HG02571 (cell line): ENCODE data around the gene ARHGEF12.

Source experiments
- ATAC-seq: cut with Tn5 transposase; IDR thresholded peaks from one replicate; pipeline ENCODE4 v1.9.1; 2021; ENCODE audit warnings: mild to moderate bottlenecking, moderate library complexity; ENCODE audit not compliant: unreplicated experiment

ARHGEF12 gene

DNA sequence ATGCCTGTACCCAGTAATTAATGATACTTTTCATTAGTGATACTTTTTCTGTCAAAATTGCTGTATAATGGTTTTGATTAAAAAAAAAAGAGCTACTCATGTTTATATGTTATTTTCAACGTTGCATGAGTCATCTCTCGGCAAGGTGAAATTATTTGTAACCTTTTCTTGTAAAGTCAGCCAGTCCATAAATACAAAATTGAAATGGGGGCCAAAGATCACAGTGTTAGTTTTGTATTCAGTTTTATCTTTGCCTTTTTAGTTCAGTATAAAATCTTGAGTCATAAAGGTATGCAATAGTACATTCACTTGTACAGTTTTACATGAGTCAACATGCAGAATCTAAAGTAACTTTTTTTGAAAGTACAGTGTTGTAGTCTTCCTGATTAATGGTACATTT, 4.3 kb downstream of the ARHGEF12 start:
- no peak for ATAC-seq

DNA sequence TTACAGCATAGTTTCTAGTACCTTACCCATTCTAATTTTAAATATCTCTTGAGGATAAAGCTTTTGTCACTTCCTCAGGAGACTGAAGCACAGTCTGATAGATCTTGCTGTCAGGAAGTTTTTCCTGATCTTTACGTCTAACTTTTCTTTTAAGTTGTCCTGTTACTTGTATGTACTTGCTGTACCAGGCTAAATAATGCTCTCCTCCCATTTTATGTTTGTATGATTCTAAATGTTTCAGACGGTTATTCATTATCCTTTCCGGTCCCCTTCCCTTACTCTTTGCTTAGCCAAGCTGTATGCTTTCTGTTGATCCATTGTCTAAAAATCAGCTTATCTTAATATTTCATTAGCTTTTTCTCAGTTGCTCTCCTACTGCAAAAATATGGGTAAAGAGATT, 6.0 kb downstream of the ARHGEF12 start:
- ATAC-seq, result no peak

DNA sequence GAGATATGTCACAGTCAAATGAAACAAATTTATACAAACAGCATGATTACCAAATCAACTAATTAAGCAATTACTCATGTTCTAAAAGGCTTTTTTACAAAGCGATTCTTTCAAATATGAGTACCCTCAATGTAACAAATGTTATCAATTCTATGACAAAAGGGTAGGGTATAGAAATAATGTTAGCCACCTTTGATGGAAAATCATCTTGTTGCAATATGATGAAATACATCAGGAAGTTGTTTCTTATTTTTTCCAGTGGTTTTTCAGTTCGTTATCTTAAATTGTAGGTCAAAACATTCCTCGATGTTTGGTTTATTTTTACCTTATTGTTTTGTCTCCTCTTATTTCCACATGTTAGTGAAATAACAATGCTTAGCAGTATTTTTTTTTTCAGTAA, 6.5 kb downstream of the ARHGEF12 start:
- ATAC-seq, result no peak

DNA sequence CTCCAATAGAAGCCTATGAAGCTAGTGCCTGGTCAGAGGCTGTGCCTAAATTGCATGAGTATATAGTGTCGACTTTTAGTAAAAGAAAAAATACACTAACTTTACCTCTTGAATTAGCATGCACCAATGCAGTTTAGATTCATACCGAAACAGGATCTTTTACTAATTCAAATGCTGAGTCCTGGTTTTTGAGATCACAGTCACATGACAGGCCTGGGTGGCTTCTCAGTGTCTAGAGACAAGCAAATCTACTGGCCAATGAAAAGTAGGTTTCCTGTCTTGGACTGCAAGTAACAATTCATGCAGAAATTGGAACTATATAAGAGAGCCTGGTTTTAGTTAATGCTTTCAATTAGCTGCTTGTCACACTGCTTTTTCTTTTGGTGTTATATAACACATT, 7.2 kb downstream of the ARHGEF12 start:
- no peak for ATAC-seq

DNA sequence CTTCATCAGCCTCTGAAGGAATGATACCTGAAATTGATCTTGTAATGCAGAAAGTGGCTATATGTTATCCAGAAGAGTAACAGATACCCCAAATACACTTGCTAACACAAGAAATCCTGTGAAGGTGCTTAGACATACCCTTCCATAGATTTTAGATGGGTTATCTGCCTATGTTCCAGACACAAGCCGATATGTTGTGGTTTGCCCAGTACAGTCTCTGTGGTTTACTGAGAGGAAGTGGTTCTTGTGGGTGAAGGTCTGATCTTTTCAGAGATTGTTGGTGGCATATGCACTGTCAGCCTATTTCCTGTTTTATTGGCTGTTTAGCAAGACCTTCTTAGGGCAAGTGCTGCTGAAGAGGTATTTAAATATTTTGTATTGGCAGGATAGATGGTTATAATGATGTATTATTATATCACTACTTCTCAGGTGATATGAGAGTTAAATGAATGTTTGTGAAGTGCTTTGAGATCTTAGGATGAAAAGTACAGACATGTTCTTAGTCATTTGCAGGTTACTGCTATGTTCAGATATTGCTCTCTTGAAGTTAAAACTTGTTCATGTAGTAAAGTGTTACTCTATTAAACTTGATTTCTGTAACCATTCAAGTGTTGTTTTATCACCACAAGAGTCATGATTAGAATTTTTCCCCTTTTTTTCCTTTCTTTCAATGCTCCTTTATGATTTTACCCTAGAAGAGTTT, 8.2 kb downstream of the ARHGEF12 start:
- ATAC-seq, result peak; percentile 92

DNA sequence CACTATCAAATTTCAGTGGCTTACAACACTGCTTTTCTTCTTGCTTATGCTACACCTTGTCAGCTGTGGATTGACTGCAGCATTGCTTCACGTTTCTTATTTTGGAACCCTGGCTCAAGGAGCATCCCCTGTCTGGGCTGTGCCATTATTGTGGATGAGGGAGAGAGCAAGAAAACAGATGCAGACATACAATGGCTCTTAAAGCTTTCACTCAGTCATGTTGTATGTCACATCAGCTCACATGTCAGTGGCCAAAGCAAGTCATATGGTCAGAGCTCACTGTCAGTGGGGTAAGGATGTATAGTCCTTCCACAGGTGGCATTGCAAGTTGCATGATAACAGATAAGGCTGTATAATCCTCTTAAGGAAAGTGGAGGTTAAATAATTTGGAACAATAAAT, 10.0 kb downstream of the ARHGEF12 start:
- ATAC-seq, result no peak

DNA sequence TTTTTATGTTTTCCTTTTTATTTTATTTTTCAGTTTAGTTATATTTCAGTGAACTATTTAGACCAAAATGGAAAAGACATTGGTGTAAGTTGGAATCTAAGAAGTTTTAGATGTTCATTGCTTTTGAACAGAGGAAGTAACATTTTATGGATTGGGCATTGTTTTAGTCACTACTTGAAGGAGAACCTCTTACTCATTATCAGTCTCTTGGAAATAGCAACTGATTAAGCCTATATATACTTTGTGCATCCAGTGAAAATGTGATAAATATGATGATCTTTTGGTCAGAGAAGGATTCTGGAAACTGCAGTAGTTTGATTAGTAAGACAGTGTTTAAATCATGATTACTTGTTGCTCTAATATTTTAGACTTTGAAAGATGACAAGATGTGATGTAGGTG, 14.4 kb downstream of the ARHGEF12 start:
- ATAC-seq, result no peak

DNA sequence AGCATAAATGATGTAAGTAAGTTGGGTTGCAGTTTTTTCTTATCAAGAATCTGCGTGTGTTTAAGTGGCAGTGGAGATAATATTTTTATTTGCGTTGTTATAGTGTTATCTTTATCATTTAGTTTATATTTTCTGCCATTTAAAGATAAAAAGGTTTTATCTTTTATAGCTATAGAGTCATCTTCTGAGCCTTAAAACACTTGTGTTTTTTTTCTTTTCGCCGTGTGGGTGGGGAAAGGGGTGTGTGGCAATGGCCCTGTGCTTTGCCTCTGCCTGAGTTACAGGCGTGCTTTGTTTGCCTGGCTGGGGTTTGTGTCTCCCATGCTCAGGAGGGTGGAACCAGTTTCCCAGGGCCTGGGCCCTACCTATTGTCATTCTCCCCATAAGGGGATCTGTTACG, 16.2 kb downstream of the ARHGEF12 start:
- ATAC-seq, result no peak

DNA sequence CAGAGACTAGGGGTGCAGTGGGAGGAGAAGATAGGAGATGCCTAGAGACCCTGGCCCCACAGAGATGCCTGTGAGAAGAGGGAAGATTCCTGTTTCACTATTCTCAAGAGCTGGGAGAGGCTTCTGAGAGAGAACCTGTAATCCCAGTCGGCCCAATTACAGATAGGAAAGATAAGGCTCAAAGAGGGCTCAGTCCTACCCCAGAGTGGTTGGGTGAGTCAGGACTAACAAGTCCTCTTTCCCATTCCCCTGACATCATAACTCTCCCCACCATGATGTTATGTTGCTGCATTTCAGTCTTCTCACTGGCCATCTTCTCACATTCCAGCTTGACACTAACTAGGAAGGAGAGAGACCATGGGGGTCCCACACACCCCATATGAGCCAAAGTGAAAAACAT, 17.9 kb downstream of the ARHGEF12 start:
- no peak for ATAC-seq

DNA sequence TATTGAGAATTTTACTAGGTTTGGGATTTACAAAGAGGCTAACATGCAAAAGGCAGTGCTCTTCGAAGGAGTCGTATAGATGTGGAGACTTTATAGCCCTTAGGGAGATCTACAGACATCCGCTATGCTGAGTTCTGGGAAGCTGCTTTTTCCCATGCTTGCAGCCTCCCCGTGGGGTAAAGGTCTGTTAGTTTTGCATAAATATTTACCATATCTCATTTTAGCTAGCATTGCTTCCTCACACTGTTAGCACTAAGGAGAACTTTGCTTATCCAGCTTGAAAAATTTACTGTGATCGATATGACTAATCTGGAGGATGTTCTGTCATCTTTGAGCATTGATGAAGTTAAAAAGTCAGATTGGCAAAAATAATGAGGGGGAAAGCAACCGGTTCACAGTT, 18.6 kb downstream of the ARHGEF12 start:
- ATAC-seq, result no peak

DNA sequence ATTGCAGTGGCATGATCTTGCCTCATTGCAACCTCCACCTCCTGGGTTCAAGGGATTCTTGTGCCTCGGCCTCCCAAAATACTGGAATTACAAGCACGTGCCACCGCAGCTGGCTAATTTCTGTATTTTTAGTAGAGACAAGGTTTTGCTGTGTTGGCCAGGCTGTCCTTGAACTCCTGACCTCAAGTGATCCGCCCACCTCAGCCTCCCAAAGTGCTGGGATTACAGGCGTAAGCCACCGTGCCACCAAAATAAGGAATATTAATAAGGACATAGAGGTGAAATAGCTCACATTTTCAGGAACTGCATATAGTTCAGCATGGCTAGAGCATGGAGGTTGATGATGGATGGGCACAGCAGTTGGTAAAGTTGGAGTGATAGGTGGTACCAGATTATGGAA, 21.4 kb downstream of the ARHGEF12 start:
- ATAC-seq, result no peak

DNA sequence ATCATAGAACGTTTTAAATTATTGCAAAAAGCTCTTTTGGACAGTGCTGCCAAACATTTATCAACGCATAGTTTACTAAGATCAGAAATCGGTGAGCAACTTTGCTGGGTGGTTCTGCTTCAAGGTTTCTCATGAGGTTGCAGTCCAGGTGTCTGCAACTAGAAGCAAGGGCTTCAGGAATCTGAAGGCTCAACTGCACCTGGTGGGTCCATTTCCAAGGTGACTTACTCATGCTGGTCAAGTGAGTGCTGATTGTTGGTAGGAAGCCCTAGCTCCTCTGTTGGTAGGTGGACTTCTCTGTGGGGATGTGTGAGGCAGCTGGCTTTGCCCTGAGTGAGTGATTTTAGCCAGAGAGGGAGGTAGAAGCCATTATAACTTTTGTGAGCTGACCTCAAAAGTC, 22.5 kb downstream of the ARHGEF12 start:
- no peak for ATAC-seq

DNA sequence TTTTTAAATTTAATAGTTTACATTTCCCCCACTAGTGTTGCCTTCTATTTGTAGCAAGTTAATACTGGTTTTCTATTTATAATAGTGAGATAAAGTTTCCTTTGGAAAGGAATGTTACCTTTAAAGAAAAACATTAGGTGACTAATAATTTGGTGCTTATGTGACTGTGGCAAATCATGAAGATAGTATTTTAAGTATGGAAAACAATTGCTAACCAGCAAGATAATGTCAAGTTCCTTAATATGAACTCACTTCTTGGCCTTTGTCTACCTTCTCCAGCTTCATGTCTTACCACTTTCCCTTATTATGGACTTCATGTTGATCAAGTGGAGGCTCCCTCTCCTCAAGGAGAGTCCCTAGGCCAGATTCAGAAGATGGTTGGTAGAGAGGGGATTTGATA, 27.2 kb downstream of the ARHGEF12 start:
- no peak for ATAC-seq

DNA sequence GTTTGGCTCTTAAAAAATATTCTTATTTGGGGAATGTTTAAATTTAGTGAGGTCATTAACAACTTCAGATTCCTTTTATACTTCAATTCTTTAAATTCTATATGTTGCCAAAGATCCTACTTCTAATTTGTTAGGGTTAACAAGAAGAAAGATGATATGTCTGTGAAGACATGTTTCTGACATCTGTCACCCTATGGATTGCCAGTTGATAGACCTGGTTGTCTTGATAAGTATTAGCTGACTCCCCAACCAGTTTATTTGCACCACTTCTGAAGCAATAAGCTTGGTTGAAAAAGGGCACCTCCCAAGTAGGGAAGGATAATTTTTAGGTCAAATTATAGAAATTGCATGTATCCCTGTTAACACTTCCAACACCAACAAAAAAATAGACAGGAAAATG, 29.3 kb downstream of the ARHGEF12 start:
- no peak for ATAC-seq

DNA sequence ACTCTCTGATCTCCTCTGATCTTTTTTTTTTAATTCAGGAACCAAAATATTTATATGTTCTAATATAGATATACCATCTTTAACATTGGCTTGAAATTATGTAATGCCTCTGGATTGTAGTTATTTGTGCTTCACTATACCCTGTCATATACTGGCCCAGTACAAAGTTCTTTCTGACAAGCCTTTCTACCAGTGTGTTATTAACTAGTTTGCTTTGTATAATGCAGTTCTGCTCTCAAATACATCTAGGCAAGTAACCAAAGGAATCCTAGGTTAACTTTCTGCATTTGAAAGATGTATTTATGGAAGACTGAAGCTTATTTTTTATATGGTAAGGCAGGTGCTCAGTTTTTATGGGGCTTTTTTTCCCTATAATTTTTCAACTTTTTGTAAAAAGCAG, 36.1 kb downstream of the ARHGEF12 start:
- ATAC-seq, result no peak

DNA sequence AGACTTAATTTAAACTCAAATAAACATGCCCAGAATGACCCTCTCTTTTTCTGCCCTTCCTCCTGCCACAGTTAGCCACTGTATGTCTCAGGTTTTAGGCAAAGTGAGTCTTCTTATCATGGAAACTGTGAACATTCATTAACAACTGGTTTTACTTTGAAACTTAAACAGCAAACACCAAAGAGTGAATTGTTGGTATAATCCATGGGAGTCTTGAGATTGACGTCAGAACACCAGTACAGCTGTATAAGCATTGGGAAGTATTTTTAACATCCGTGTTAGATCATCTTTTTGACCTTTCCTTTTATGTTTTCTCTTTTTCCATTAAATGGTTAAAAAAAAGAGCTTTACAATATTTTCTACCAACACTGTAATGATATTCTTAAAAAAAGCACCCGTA, 38.9 kb downstream of the ARHGEF12 start:
- no peak for ATAC-seq

DNA sequence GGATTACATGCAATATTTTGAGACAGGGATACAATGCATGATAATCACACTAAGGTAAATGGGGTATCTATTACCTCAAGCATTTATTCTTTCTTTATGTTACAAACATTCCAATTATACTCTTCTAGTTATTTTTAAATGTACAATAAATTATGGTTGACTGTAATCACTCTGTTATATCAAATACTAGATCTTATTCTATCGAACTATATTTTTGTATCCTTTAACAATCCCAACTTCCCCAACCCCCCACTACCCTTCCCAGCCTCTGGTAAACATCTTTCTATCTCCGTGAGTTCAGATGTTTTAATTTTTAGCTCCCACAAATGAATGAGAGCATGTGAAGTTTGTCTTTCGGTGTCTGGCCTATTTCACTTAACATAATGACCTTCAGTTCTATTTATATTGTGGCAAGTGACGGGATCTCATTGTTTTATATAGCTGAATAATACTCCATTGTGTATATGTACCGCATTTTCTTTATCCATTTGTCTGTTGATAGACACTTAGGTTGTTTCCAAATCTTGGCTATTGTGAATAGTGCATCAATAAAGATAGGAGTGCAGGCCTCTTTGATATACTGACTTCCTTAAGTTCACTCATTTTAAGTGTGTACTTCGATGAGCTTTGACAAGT, 40.5 kb downstream of the ARHGEF12 start:
- no peak for ATAC-seq

DNA sequence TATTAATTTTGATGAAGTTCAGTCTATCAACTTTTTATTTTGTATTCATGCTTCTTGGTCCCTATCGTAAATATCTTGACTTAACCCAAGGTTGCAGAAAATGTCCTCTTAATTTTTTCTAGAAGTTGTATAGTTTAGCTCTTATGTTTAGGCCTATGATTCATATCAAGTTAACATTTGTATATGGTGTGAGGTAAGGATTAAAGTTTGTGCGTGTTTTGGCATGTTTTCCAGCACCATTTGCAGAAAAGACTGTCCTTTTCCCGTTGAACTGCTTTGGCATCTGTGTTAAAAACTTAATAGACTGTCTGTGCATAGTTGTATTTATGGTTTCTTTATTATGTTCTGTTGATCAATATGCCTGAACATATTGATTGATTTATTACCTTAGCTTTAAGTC, 42.3 kb downstream of the ARHGEF12 start:
- no peak for ATAC-seq

DNA sequence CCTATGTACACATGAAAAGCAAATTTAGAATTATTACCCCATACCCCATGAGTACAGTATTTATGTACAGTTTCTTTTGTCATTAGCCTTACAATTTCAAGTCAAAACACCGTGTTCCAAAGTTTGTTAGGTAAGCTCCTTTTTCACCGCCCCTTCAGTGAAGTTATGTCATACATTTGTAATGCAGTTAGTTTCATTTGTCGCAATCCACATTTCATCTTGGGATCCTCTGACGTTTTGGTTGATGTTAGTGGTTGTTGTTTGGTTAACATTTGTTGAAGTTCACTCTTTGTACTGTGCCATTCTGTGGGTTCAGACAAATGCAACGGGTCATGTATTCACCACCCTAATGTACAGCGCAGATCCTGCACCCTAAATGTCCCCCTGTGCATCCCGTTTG, 45.2 kb downstream of the ARHGEF12 start:
- no peak for ATAC-seq

DNA sequence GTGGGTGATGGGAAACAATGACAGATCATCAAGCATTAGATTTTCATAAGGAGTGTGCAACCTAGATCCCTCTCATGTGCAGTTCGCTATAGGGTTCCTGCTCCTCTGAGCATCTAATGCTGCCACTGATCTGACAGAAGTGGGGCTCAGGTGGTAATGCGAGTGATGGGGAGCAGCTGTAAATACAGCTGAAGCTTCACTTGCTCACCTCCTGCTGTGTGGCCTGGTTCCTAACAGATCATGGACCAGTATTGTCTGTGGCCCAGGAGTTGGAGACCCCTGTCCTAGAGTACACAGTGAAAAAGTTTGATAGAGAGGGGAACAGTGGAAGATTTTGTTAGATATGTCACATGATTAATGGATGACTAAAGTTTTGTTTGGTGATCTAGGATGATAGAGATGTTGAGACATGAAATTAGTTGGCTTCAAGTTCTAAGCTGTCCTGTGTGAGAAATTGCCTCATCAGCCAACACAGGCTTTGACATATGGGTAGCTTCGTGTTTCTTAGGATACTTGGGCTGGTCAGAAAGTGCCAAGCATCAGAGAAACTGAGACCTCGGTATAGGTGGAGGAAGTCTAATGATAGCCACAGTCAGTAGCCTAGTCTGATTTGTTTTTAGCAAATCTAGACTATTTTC, 47.4 kb downstream of the ARHGEF12 start:
- ATAC-seq, result no peak

DNA sequence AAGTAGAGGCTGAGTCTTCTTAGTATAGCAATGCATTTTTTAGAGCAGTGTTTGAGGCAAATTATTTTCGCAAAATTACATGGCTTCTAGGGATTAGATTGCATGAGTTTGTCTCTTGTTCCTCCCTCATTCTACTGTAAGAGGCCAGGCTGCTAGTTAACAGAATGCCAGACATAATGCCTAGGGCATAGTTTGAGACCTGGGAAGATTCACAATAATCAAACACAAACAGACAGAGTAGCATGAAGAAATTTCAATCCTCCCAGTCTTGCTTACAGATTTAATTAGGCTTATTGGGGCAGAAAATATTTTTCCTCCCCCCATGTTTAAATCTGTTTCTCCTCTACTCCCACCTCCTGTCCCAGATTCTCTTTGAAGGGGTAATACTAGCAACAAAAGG, 48.3 kb downstream of the ARHGEF12 start:
- no peak for ATAC-seq

DNA sequence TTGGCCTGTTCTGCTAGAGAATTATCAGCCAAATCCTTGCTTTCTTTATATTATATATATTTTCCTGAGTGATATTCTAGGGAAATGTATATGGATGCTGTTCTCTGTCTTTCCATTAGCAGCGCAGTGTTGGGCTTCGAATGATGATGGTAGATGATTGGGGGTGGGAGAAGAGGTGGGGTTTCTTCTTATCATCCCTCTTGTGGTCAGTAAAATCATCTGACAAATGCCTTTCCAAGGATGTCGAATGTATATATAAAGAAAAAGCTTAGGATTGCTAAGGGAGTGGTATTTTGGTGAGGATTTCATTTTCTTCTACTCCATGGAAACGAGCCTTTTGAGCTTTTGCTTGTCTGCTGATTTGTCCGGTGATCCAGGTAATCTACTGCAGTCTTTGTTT, 48.9 kb downstream of the ARHGEF12 start:
- no peak for ATAC-seq

DNA sequence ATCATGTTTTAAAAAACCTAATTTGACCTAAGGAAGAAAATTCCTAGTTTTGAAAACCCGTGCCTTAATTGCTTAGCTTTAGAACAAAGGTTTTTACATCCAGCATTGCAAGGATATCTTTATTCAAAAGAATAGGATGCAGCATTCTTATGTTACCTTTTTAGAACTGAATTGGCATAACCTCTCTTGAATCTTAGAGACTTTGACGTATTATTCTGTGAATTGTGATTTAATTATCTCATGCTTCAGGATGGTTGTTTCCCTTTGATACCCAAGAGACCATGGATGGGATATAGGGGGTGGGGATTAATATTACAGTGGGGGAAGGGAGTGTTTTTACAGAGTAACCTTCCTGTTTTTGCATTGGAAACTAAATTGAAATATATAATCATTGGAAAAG, 49.4 kb downstream of the ARHGEF12 start:
- no peak for ATAC-seq
